ENCODE measurements around the gene CSF3R. TPM values are rescaled to one million over a fixed set of nuclear protein-coding genes. Genes with fewer than 3 reads are reported as not detected.

The CSF3R gene
- total and polyA plus RNA-seq, 8 donors: 1.6 to 30.9 (median 12.7) TPM; not detected in 1

- H3K4me1 ChIP-seq: no peaks in the 10 kb centered on the region
- no peak overlapping the region for H3K27ac ChIP-seq
- TF ChIP-seq EP300 (IDR thresholded peaks at IDR 0.05): no peak
- TF ChIP-seq POLR2A (IDR thresholded peaks at IDR 0.05): no peak
- no peak for TF ChIP-seq POLR2AphosphoS5 (IDR thresholded peaks at IDR 0.05)
- no peak for TF ChIP-seq CTCF (IDR thresholded peaks at IDR 0.05)
- intact Hi-C loops (cut with DNase I; ENCODE audit: low total_unique reads): loop anchor here (5.0 kb wide), 1 partner anchor 52 kb away; no protein-coding TSS in a partner anchor
- no peaks in the 10 kb centered on the region for H3K9me3 ChIP-seq
- peaks cover 0 to 54% (median 0%) of the 10 kb centered on the region in 3 donors for H3K27me3 ChIP-seq
- no peaks in the 10 kb centered on the region for H3K36me3 ChIP-seq
- H3K4me3 ChIP-seq: no peak overlapping the region
- DNase-seq: no peak
- 81 to 92% (median 84%) methylated on average over 7 to 10 of the region's 10 CpGs for WGBS, 5 donors
Observed at GRCh38 chr1:36515315-36516138, 32.8 kb upstream of the CSF3R start.

- intact Hi-C loops (cut with DNase I; ENCODE audit: low total_unique reads): no loop called here
- WGBS, 5 donors: 83 to 100% (median 88%) methylated on average over 5 to 18 of the region's 18 CpGs
- H3K4me3 ChIP-seq: no peak overlapping the region
- peaks cover 0 to 61% (median 0%) of the 10 kb centered on the region in 3 donors for H3K27me3 ChIP-seq
- no peaks in the 10 kb centered on the region for H3K9me3 ChIP-seq
- no peak overlapping the region for H3K27ac ChIP-seq
- no peak for TF ChIP-seq CTCF (IDR thresholded peaks at IDR 0.05)
- TF ChIP-seq POLR2AphosphoS5 (IDR thresholded peaks at IDR 0.05): no peak
- TF ChIP-seq EP300 (IDR thresholded peaks at IDR 0.05): no peak
- TF ChIP-seq POLR2A (IDR thresholded peaks at IDR 0.05): no peak
- DNase-seq: no peak
- no peaks in the 10 kb centered on the region for H3K36me3 ChIP-seq
- H3K4me1 ChIP-seq: no peaks in the 10 kb centered on the region
Observed at GRCh38 chr1:36514501-36514900, 31.8 kb upstream of the CSF3R start.

DNA sequence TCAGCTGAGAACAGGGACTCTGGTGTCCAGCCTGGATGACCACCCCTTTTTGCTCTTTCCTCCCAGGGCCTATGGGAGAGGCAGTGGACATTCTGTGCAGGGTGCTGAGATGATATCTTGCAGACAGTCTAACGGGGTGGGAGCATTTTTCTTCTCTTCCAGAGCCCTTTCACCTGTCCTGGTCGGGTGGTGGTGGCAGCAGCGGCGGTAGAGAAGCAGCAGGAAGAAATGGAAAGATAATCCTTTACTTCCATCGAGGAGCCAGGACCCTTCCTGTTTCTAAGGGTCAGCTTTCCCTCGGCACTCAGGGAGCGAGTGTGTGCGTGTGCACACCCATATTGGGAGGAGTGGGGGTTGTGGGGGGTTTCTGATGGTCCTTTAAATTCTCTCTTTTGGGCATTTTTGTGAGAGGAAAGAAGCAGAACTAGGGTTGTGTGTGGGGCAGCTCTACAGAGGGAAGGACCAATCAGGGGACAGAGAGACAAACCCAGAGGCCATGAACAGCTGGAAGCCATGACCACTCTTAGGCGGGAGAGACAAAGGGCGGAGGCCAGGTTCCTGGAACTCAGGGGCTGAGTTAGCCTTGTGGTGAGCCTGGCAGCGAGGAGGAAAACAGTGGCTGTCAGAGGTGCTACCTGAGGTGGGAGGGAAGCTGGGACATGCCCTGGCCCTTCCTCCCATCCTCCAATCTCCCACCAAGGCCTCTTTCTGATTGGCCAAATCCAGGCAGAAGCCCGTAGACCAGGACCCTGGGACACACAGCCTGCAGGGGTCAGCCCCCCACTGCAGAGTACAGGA is 31.2 kb upstream of the CSF3R start:
- Histone ChIP-seq H3K27ac (no peak overlapping the region), H3K27me3 (peaks cover 0 to 61% (median 0%) of the 10 kb centered on the region in 3 donors), H3K36me3 (no peaks in the 10 kb centered on the region), H3K4me3 (no peak overlapping the region), H3K9me3 (no peaks in the 10 kb centered on the region), H3K4me1 (no peaks in the 10 kb centered on the region)
- 57 to 64% (median 61%) methylated on average over 12 of the region's 12 CpGs for WGBS, 5 donors
- no peak for DNase-seq
- no peak for TF ChIP-seq POLR2A (IDR thresholded peaks at IDR 0.05)
- no peak for TF ChIP-seq EP300 (IDR thresholded peaks at IDR 0.05)
- no peak for TF ChIP-seq POLR2AphosphoS5 (IDR thresholded peaks at IDR 0.05)
- no peak for TF ChIP-seq CTCF (IDR thresholded peaks at IDR 0.05)
- intact Hi-C loops (cut with DNase I; ENCODE audit: low total_unique reads): no loop called here

DNA sequence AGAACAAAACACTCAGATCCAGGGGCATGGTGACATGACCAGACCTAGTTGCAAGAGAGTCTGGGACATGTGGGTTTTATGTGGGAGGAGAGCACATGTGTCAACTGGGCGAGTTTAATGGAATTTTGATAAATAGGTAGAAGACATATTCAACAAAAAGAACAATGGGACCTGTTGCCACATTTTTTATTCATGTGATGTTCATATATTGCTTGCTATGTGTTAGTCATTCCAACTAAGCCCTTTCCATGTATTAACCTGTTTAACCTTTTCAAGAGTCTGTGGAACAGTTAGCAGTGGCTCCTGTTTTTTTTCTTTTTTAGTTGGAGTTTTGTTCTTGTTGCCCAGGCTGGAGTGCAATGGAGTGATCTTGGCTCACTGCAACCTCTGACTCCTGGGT is 30.1 kb upstream of the CSF3R start:
- TF ChIP-seq POLR2AphosphoS5 (IDR thresholded peaks at IDR 0.05) (no peak), POLR2A (IDR thresholded peaks at IDR 0.05) (no peak), CTCF (IDR thresholded peaks at IDR 0.05) (no peak), EP300 (IDR thresholded peaks at IDR 0.05) (no peak)
- H3K4me3 ChIP-seq: no peak overlapping the region
- no peaks in the 10 kb centered on the region for H3K36me3 ChIP-seq
- no peak overlapping the region for H3K27ac ChIP-seq
- 42 to 63% (median 48%) methylated on average over 1 of the region's 1 CpG for WGBS, 5 donors
- H3K27me3 ChIP-seq: peaks cover 0 to 62% (median 0%) of the 10 kb centered on the region in 3 donors
- no peaks in the 10 kb centered on the region for H3K9me3 ChIP-seq
- DNase-seq: no peak
- H3K4me1 ChIP-seq: no peaks in the 10 kb centered on the region
- intact Hi-C loops (cut with DNase I; ENCODE audit: low total_unique reads): no loop called here

Measured in stomach (tissue), 9 donors.